Neural progenitor cell (in vitro differentiated cells): ENCODE results near the gene PGAP3. TPM values are rescaled to one million over a fixed set of nuclear protein-coding genes. Genes with fewer than 3 reads are reported as not detected.

Source experiments
- DNase-seq: peaks from one replicate; pipeline ENCODE4 v3.0.0-alpha.2; 2016; ENCODE audit warnings: low spot score
- H2AFZ ChIP-seq: fragments of 200-600 bp; sonication (generic); replicated peaks from 2 replicates; pipeline ENCODE4 v1.6.1; 2016; ENCODE audit warnings: antibody characterized with exemption
- H3F3A ChIP-seq: fragments of 200-600 bp; sonication (generic); 2 replicates; pipeline ENCODE4 v1.6.1; 2016; ENCODE audit warnings: antibody characterized with exemption, low read depth
- H3K27ac ChIP-seq: fragments of 200-600 bp; sonication (generic); 2 replicates; pipeline ENCODE4 v1.5.1; 2016; ENCODE audit warnings: mild to moderate bottlenecking
- H3K27me3 ChIP-seq: fragments of 200-600 bp; sonication (generic); 2 replicates; pipeline ENCODE4 v1.6.1; 2016; ENCODE audit warnings: mild to moderate bottlenecking, moderate library complexity
- H3K36me3 ChIP-seq: fragments of 200-600 bp; sonication (generic); 2 replicates; pipeline ENCODE4 v1.5.1; 2016
- H3K4me1 ChIP-seq: fragments of 200-600 bp; sonication (generic); 2 replicates; pipeline ENCODE4 v1.6.1; 2016; ENCODE audit warnings: mixed run types
- H3K4me2 ChIP-seq: fragments of 200-600 bp; sonication (generic); 2 replicates; pipeline ENCODE4 v1.6.1; 2016
- H3K4me3 ChIP-seq: fragments of 200-600 bp; sonication (generic); 2 replicates; pipeline ENCODE4 v1.5.1; 2016
- H3K79me2 ChIP-seq: fragments of 200-600 bp; sonication (generic); 2 replicates; pipeline ENCODE4 v1.6.1; 2016; ENCODE audit warnings: low read depth
- H3K9ac ChIP-seq: fragments of 200-600 bp; sonication (generic); 2 replicates; pipeline ENCODE4 v1.6.1; 2016
- H3K9me3 ChIP-seq: fragments of 200-600 bp; sonication (generic); 2 replicates; pipeline ENCODE4 v1.5.1; 2016; ENCODE audit warnings: low read depth
- H4K20me1 ChIP-seq: fragments of 200-600 bp; sonication (generic); 2 replicates; pipeline ENCODE4 v1.6.1; 2016; ENCODE audit warnings: low read depth
- H3K27ac Mint-ChIP-seq: 3 replicates; pipeline ENCODE4 v1.8.0; 2021; ENCODE audit warnings: mixed read lengths
- H3K27me3 Mint-ChIP-seq: 2 replicates; pipeline ENCODE4 v1.8.0; 2022; ENCODE audit warnings: low read depth, mild to moderate bottlenecking, inconsistent platforms, moderate library complexity, mixed read lengths; ENCODE audit not compliant: insufficient read depth
- H3K36me3 Mint-ChIP-seq: 3 replicates; pipeline ENCODE4 v1.8.0; 2021; ENCODE audit warnings: mixed read lengths
- H3K4me1 Mint-ChIP-seq: 3 replicates; pipeline ENCODE4 v1.8.0; 2021; ENCODE audit warnings: mixed read lengths
- H3K4me3 Mint-ChIP-seq: 3 replicates; pipeline ENCODE4 v1.8.0; 2021; ENCODE audit warnings: mild to moderate bottlenecking, moderate library complexity, mixed read lengths
- H3K9me3 Mint-ChIP-seq: 3 replicates; pipeline ENCODE4 v1.8.0; 2020; ENCODE audit warnings: mixed read lengths
- CTCF ChIP-seq: fragments of 200-600 bp; sonication (generic); IDR thresholded peaks from 2 replicates; pipeline ENCODE4 v1.5.1; 2017; ENCODE audit warnings: antibody characterized with exemption, mild to moderate bottlenecking
- EZH2 ChIP-seq: fragments of 200-600 bp; sonication (generic); IDR thresholded peaks from 2 replicates; pipeline ENCODE4 v1.6.1; 2017; ENCODE audit warnings: antibody characterized with exemption, mild to moderate bottlenecking, moderate library complexity
- EZH2phosphoT487 ChIP-seq: fragments of 200-600 bp; sonication (generic); IDR thresholded peaks from 2 replicates; pipeline ENCODE4 v1.6.1; 2017; ENCODE audit warnings: antibody characterized with exemption
- total RNA-seq: library from RNA; depleted of rRNA; stranded (reverse); fragments of >200 nt; gene quantifications from 2 replicates; pipeline ENCODE4 v1.2.3, GENCODE V29; 2015; ENCODE audit warnings: low replicate concordance

The PGAP3 gene
- total RNA-seq, 1 donor from 2014 or later, result 6.6 TPM

GRCh38 chr17:39666601-39667261 is 21.1 kb downstream of the PGAP3 start:
- Histone ChIP-seq H3F3A (peaks cover 27% of the 10 kb centered on the region), H4K20me1 (peaks cover 35% of the 10 kb centered on the region), H3K9ac (no peak overlapping the region), H2AFZ (no peak overlapping the region), H3K27ac (no peak overlapping the region), H3K27me3 (peaks cover 68% of the 10 kb centered on the region), H3K9me3 (no peaks in the 10 kb centered on the region), H3K4me1 (peaks cover 32% of the 10 kb centered on the region), H3K4me2 (no peak overlapping the region), H3K4me3 (no peak overlapping the region), H3K36me3 (no peaks in the 10 kb centered on the region), H3K79me2 (no peaks in the 10 kb centered on the region)
- no peak for TF ChIP-seq CTCF
- peak; percentile 18 for TF ChIP-seq EZH2
- H3K36me3 Mint-ChIP-seq, result peaks cover 2% of the 10 kb centered on the region
- H3K27ac Mint-ChIP-seq, result no peak overlapping the region
- DNase-seq, result no peak
- H3K27me3 Mint-ChIP-seq, result peaks cover 19% of the 10 kb centered on the region
- peak overlapping the region; percentile 59 for H3K4me3 Mint-ChIP-seq
- H3K9me3 Mint-ChIP-seq, result no peaks in the 10 kb centered on the region
- peaks cover 13% of the 10 kb centered on the region for H3K4me1 Mint-ChIP-seq

- peaks cover 65% of the 10 kb centered on the region for H3K27me3 ChIP-seq
Measured at GRCh38 chr17:39666231-39666600, 21.6 kb downstream of the PGAP3 start.

GRCh38 chr17:39665642-39666224 is 22.1 kb downstream of the PGAP3 start:
- peaks cover 19% of the 10 kb centered on the region for H3K4me1 Mint-ChIP-seq
- Histone ChIP-seq H3K4me3 (no peak overlapping the region), H3K79me2 (no peaks in the 10 kb centered on the region), H3K4me2 (no peak overlapping the region), H3K9me3 (no peaks in the 10 kb centered on the region), H3K4me1 (peaks cover 32% of the 10 kb centered on the region), H3F3A (peaks cover 27% of the 10 kb centered on the region), H2AFZ (no peak overlapping the region), H3K36me3 (no peaks in the 10 kb centered on the region), H4K20me1 (peaks cover 43% of the 10 kb centered on the region), H3K27me3 (peaks cover 60% of the 10 kb centered on the region), H3K27ac (no peak overlapping the region), H3K9ac (no peak overlapping the region)
- TF ChIP-seq EZH2, result no peak
- peak; percentile 21 for TF ChIP-seq CTCF
- no peak for TF ChIP-seq EZH2phosphoT487
- H3K27ac Mint-ChIP-seq, result no peak overlapping the region
- peak; percentile 60 for DNase-seq
- peaks cover 20% of the 10 kb centered on the region for H3K27me3 Mint-ChIP-seq
- H3K4me3 Mint-ChIP-seq, result peak overlapping the region; percentile 57
- peaks cover 4% of the 10 kb centered on the region for H3K36me3 Mint-ChIP-seq
- no peaks in the 10 kb centered on the region for H3K9me3 Mint-ChIP-seq

More at GRCh38 chr17:39666231-39666600, 21.6 kb downstream of the PGAP3 start:
- H3K79me2 ChIP-seq, result no peaks in the 10 kb centered on the region
- H4K20me1 ChIP-seq, result peaks cover 39% of the 10 kb centered on the region
- H3K4me1 ChIP-seq, result peaks cover 32% of the 10 kb centered on the region
- no peaks in the 10 kb centered on the region for H3K9me3 ChIP-seq
- no peaks in the 10 kb centered on the region for H3K36me3 ChIP-seq
- peaks cover 2% of the 10 kb centered on the region for H3K36me3 Mint-ChIP-seq
- peaks cover 17% of the 10 kb centered on the region for H3K4me1 Mint-ChIP-seq
- TF ChIP-seq EZH2 (no peak), EZH2phosphoT487 (no peak), CTCF (no peak)
- H3K9ac ChIP-seq, result no peak overlapping the region
- H3F3A ChIP-seq, result peaks cover 27% of the 10 kb centered on the region
- no peak overlapping the region for H3K4me3 ChIP-seq
- no peak overlapping the region for H2AFZ ChIP-seq
- peak overlapping the region; percentile 57 for H3K4me3 Mint-ChIP-seq
- no peak overlapping the region for H3K27ac Mint-ChIP-seq
- no peak overlapping the region for H3K4me2 ChIP-seq
- H3K27ac ChIP-seq, result no peak overlapping the region
- DNase-seq, result no peak
- no peaks in the 10 kb centered on the region for H3K9me3 Mint-ChIP-seq
- H3K27me3 Mint-ChIP-seq, result peaks cover 19% of the 10 kb centered on the region
